Hippocampal formation (tissue), 2 donors: ENCODE results near the gene CBX3.
A peak's percentile ranks its signal among the peaks of the same experiment; 100 is the strongest.
"Not testable (repeated sequence)": the region's sequence is repeated elsewhere in the genome, so short reads cannot be mapped to it uniquely, and the experiment has no call there.

ENCODE experiments used
- DNase-seq, 2 donors: peaks; one replicate each; lab custom pipeline; 2025; lab: John Stamatoyannopoulos, UW

Gene CBX3

DNA sequence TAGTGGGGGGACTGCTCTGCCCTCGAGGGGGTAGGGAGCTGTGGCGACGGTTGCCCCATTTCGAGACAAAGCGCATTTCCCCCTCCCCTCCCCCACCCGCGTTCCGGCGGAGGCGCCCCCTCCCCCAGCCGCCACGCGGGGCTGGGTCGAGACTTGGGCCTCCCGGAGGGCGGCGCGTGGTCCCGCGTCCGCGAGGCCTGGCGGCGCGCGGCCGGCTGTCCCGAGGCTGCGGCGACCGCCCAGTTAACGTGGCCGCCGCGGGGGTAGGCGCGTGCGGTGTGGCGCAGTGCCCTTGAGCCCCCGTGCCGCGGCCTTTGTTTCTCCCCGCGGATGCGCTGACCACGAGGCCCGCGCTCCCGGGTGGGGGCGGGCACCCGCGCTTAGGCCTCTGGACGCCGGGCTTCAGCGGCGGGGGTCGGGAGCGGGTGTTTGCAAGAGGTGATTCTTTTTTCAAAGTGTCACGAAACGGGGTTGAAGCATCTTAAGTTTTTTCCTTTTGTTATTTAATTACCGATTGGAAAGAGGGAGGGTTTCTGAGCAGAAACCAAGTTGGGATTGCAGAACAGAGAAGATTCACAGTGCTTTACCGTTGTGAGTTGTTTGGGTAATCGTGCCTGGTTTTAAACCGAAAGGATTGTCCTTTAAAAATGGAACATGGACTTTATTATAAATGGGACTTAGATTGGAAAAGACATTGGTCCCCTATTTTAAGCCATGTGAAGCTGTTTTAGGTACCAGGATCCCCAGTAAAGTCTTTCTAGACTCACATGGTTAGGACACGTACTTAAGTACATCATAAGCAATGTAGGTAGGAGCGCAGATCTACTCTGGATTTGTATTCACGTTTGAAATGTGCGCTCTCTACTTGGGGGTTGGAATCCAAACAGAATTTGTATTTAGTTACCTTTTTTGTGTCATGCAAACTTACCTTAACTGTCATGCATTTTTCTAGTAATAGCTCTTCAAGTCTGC is 760 bp downstream of the CBX3 start:
- peak; percentile 26 to 67 for DNase-seq

- no peak for DNase-seq
These were observed 1.5 kb downstream of the CBX3 start for GRCh38 chr7:26203016-26203415.

GRCh38 chr7:26208040-26208439 is 6.5 kb downstream of the CBX3 start:
- DNase-seq, result no peak

GRCh38 chr7:26212921-26213718 is 11.6 kb downstream of the CBX3 start:
- no peak for DNase-seq

DNA sequence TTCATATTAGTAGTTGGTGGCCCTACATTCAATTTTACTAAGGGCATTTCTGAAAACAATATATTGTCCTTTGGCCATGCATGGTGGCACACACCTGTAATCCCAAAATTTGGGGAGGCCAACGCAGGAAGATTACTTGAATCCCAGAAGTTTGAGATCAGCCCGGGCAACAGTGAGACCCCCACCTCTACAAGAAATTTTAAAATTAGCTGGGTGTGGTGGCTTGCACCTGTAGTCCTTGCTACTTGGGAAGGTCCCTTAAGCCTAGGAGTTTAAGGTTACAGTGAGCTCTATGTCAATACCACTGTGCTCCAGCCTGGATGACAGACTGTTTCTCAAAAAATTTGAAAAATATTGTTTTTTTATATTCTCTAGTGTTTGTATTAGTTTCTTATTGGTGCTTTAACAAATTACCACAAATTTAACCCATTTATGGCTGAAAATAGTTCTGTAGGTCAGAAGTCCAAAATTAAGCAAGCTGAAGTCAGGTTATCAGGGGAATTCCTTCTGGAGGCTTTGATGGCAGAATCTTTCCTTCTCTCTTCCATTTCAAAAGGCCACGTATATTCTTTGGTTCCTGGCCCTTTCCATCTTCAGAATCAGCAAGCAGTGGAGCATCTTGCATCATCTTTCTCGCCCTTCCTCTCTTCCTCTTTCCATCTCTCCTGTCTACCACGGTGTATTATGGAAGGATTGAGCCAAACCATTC is 12.4 kb downstream of the CBX3 start:
- no peak for DNase-seq

- no peak for DNase-seq
These were observed 14.5 kb downstream of the CBX3 start for GRCh38 chr7:26216049-26216448.

GRCh38 chr7:26224359-26224758 is 22.8 kb downstream of the CBX3 start:
- no peak for DNase-seq

- no peak for DNase-seq
These were observed 26.4 kb downstream of the CBX3 start for GRCh38 chr7:26227987-26228386.

DNA sequence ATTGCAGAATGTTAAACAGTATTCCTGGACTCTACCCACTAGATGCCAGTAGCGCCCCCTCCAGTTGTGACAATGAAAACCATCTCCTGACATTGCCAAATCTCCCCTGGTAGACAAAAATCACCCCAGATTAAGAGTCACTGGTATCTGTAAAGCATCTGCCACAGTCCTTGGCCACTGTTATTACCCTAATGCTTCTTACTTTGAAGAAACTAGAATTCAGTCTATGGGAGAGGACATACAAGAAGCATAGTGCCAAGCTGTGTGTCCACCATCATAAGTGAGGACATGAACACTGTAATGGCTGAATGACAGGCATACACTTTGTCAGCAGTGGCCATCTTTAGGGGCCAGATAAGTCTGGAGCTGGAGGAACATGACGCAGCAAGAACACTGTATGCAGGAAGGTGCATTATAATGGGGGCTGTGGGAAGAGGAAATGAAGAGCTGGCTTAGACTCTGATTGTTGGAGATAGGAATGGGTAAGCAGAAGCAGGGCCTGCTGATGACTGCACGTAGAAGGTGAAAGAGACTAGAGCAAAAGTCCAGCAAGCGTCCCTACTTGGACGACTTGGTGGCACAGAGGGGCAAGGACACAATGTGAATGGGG is 32.5 kb downstream of the CBX3 start:
- DNase-seq, result no peak

DNA sequence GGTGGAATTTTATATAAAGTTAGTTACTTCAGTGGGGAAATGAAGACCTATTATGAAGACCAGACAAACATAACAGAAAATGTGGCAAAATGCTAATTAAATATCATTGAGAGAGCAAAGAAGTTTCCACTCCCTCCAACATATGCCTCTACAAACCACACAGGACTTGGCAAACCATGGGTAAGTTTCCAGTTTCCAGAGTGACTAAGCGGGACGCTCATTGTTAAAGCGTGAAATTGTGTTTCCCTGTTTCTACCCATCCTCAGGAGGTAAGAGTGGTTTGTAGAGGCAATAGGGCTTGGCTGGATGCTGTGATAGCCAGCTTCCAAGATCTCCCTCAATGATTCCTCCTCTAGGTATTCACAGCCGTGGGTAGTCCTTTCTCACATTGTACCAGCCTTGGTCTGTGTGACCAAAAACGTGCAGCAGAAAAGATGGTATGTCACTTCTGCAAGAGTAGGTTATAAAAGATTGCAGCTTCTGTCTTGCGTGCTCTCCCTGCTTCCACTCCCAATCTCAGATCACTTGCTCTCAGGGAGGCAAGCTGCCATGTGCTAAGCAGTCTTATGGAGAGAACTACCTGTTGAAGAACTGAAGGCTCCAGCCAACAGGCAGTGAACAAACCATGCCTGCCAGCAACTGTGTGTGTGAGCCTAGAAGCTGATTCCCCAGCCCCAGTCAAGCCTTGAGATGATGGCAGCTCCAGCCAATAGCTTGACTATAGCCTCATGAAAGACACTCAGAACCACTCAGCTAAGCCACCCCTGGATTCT is 35.7 kb downstream of the CBX3 start:
- DNase-seq, result peak in 1 of 2 donors; percentile 3

DNA sequence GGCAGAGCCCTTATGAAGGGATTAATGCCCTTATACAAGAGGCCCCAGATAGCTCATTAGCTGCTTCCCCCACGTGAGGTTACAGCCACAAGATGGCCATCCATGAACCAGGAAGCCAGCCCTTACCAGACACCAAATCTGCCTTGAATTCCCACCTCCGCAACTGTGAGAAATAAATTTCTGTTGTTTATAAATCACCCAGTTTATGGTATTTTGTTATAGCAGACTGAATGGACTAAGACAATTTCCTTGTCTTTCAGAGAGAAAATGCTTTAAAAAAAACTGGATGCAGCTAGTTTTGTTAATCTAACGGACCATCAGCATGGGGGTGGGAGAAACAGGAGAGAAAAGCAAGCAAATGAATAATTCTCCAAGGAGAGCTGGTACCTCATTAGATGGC is 36.5 kb downstream of the CBX3 start:
- DNase-seq, result no peak

GRCh38 chr7:26245150-26245549 is 43.6 kb downstream of the CBX3 start:
- DNase-seq, result no peak

DNA sequence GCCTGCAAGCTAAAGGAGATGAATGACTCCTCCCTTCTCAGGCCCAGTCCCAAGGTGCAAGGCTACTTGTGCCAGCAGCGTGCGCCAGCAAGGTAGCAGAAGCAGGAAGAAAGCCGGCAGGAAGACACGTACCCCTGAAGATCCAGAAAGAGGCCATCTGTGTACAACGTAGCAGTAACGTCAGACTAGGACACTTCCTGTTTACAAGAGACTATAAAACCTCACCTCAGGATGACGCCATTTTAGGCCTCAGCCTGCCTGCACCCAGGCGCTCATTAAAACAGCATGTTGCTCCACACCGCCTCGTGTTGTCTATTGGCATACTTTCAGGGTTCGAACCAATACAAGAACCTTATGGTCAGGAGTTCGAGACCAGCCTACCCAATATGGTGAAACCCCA is 48.7 kb downstream of the CBX3 start:
- no peak for DNase-seq

DNA sequence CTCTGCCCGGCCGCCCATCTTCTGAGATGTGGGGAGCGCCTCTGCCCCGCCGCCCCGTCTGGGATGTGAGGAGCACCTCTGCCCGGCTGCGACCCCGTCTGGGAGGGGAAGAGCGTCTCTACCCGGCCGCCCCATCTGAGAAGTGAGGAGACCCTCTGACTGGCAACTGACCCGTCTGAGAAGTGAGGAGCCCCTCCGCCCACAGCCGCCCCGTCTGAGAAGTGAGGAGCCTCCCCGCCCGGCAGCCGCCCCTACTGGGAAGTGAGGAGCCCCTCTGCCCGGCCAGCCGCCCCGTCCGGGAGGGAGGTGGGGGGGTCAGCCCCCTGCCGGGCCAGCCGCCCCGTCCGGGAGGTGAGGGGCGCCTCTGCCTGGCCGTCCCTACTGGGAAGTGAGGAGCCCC is 60.3 kb downstream of the CBX3 start:
- DNase-seq, result not testable (repeated sequence)
